ENCODE measurements around the gene MED16. TPM values are rescaled to one million over a fixed set of nuclear protein-coding genes. Genes with fewer than 3 reads are reported as not detected.
"Not testable (repeated sequence)": the region's sequence is repeated elsewhere in the genome, so short reads cannot be mapped to it uniquely, and the experiment has no call there.

Gene MED16
- total RNA-seq, 4 donors from 2014 or later = 41.7 to 62.3 (median 45.5) TPM

GRCh38 chr19:852136-853013, 40.6 kb downstream of the MED16 start, which contains the start of gene ELANE:
ELANE (plus strand) TSS chr19:852303; CDS start chr19:852329, 26 bp downstream.
- 57 to 61% methylated on average over 34 to 41 of the region's 55 CpGs for WGBS, 2 donors
- H3K4me3 ChIP-seq (ENCODE audit: low read depth, poor library complexity, severe bottlenecking) = no peak within 1 kb of the TSS
- intact Hi-C loops (cut with DNase I; ENCODE audit: low total_unique reads) = loop anchor here (10.0 kb wide), 1 partner anchor 132 kb away; the partner anchor contains the start of gene WDR18
- DNase-seq (ENCODE audit: low spot score in 2 of 2) = peak in 1 of 2 donors; percentile 85
- no peak for TF ChIP-seq POLR2A (IDR thresholded peaks at IDR 0.05)
- TF ChIP-seq, protein P1, sequence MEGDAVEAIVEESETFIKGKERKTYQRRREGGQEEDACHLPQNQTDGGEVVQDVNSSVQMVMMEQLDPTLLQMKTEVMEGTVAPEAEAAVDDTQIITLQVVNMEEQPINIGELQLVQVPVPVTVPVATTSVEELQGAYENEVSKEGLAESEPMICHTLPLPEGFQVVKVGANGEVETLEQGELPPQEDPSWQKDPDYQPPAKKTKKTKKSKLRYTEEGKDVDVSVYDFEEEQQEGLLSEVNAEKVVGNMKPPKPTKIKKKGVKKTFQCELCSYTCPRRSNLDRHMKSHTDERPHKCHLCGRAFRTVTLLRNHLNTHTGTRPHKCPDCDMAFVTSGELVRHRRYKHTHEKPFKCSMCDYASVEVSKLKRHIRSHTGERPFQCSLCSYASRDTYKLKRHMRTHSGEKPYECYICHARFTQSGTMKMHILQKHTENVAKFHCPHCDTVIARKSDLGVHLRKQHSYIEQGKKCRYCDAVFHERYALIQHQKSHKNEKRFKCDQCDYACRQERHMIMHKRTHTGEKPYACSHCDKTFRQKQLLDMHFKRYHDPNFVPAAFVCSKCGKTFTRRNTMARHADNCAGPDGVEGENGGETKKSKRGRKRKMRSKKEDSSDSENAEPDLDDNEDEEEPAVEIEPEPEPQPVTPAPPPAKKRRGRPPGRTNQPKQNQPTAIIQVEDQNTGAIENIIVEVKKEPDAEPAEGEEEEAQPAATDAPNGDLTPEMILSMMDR (IDR thresholded peaks at IDR 0.05) = no peak

GRCh38 chr19:850979-851335, 42.0 kb downstream of the MED16 start:
- WGBS, 2 donors = 29% methylated on average over 11 to 13 of the region's 13 CpGs
- H3K4me3 ChIP-seq (ENCODE audit: low read depth, poor library complexity, severe bottlenecking) = no peak overlapping the region
- no peak for DNase-seq (ENCODE audit: low spot score in 2 of 2)
- TF ChIP-seq POLR2A (IDR thresholded peaks at IDR 0.05) = no peak
- TF ChIP-seq, protein P1 (IDR thresholded peaks at IDR 0.05) = no peak
- intact Hi-C loops (cut with DNase I; ENCODE audit: low total_unique reads) = loop anchor here (10.0 kb wide), 1 partner anchor 134 kb away; the partner anchor contains the start of gene WDR18

DNA sequence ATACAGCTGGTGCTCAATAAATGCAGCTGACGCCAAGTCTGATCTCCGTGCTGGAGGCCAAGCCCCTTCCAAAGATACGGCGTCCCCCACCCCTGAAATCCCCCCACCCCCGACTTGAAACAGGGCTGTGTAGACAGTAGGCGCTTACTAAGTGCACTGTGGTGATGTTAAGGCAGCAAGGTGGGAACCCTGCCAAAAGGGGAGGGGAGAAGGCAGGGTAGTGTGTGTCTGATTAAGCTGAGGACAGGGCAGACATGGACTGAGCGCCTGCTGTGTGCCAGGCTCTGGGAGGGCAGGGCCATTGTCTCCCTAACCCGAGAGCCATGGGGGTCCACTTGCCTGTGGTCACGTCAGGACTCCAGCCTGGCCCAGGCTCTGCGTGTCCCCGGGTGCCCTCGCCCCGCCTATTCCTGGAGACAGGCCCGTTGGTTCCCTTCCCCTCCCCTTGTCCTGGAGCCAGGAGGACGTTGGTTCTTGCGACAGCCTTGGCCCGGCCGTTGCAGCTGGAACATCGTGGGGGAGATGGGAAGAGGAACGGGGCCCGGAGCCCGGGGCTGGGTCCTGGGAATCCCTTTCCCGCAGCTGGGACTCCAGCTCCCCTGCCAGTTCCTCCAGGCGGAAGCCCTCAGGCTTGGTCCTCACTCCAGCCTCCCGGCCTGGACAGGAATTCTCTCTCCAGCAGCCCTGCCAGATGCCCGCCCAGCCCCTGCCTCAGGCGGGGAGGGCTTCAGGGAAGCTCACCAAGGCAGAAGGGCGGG, 42.6 kb downstream of the MED16 start:
- WGBS, 2 donors = 17 to 49% methylated on average over 11 to 28 of the region's 28 CpGs
- H3K4me3 ChIP-seq (ENCODE audit: low read depth, poor library complexity, severe bottlenecking) = no peak overlapping the region
- intact Hi-C loops (cut with DNase I; ENCODE audit: low total_unique reads) = loop anchor here (10.0 kb wide), 1 partner anchor 134 kb away; the partner anchor contains the start of gene WDR18
- peak; percentile 86 to 98 for DNase-seq (ENCODE audit: low spot score in 2 of 2)
- TF ChIP-seq, protein P1 (IDR thresholded peaks at IDR 0.05) = no peak
- no peak for TF ChIP-seq POLR2A (IDR thresholded peaks at IDR 0.05)

DNA sequence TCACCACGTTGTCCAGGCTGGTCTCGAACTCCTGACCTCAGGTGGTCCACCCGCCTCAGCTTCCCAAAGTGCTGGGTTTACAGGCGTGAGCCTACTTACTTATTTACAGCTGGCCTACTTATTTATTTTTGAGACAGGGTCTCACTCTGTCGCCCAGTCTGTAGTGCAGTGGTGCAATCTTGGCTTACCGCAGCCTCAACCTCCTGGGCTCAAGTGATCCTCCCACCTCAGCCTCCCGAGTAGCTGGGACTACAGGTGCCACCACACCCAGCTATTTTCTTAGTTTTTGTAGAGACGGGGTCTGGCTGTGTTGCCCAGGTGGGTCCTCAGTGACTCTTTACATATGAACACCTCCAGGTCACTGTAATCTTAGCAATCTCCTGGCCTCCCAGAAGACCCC, 43.8 kb downstream of the MED16 start:
- H3K4me3 ChIP-seq (ENCODE audit: low read depth, poor library complexity, severe bottlenecking); DNase-seq (ENCODE audit: low spot score in 2 of 2): not testable (repeated sequence)
- WGBS, 2 donors = 82 to 85% methylated on average over 8 of the region's 8 CpGs
- intact Hi-C loops (cut with DNase I; ENCODE audit: low total_unique reads) = loop anchor here (10.0 kb wide), 1 partner anchor 84 kb away; no protein-coding TSS in a partner anchor

DNA sequence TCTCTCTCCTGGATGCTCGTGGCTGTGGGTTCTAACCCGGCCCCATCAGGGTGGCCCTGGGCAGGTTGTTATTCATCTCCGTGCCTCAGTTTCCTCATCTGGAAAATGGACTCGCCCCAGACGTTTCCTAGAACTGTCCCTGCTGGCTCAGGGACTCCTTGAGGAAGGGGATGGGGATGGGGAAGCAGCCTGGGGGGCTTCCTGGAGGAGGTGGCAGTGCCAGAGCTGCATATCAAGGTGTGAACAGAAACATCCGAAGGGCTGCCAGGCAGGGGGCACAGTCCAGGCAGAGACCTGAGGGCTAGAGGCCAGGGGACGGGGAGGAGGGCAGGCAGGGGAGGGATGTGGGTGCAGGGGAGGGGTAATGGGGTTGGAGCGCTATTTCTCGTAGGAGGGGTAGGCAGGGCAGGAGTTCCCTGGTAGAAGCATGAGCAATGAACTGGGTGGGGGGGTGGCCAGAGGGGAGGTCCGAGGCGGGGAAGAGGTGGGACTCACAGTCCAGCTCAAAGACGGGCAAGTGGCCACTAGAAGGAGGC, 44.5 kb downstream of the MED16 start:
- H3K4me3 ChIP-seq (ENCODE audit: low read depth, poor library complexity, severe bottlenecking) = no peak overlapping the region
- WGBS, 2 donors = 34 to 41% methylated on average over 12 of the region's 12 CpGs
- TF ChIP-seq POLR2A (IDR thresholded peaks at IDR 0.05) = no peak
- TF ChIP-seq, protein P1 (IDR thresholded peaks at IDR 0.05) = no peak
- intact Hi-C loops (cut with DNase I; ENCODE audit: low total_unique reads) = loop anchor here (10.0 kb wide), 1 partner anchor 84 kb away; no protein-coding TSS in a partner anchor
- DNase-seq (ENCODE audit: low spot score in 2 of 2) = no peak

Data from lower leg skin (tissue), 4 donors.